Ovary (tissue), 3 donors: ENCODE measurements around the gene LIPG.
"Not testable (repeated sequence)": the region's sequence is repeated elsewhere in the genome, so short reads cannot be mapped to it uniquely, and the experiment has no call there.

Experiments
- CTCF ChIP-seq, 3 donors: fragments of 450-650 bp in 2 of 3; fragments of 200-600 bp in 1 of 3; IDR thresholded peaks; one replicate each; pipeline versions ENCODE4 v1.5.1 to v1.8.0; 2016 to 2022; ENCODE audit warnings: antibody characterized with exemption in 3 of 3, mild to moderate bottlenecking in 1 of 3
- POLR2A ChIP-seq: fragments of 450-650 bp; IDR thresholded peaks from one replicate; pipeline ENCODE4 v1.6.1; 2017; ENCODE audit warnings: antibody characterized with exemption, mild to moderate bottlenecking, moderate library complexity
- donor health status: DM: no; HTN: no; CAD: no.

DNA sequence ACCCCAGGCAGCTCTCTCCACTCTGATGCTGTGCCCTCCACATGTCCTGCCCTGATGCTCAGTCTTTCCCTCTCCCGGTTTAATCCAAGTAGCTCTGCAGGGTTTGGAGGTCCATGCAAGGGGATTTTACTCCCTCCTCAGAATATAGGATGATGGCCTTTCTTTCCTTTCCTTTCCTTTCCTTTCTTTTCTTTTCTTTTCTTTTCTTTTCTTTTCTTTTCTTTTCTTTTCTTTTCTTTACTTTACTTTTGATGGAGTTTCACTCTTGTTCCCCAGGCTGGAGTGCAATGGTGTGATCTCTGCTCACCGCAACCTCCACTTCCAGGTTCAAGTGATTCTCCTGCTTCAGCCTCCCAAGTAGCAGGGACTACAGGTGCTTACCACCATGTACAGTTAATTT, 17.7 kb downstream of the LIPG start:
- not testable (repeated sequence) for TF ChIP-seq CTCF (IDR thresholded peaks at IDR 0.05); POLR2A
